Esophagus squamous epithelium (tissue), 4 donors: Measurements from ENCODE around the gene FOXB2.

Experiments used
- CTCF ChIP-seq, 6 experiments: fragments of 450-650 bp in 4 of 6; fragments of 200-600 bp in 2 of 6; sonication (generic) in 2 of 6; IDR thresholded peaks; one replicate each; pipeline ENCODE4 v1.5.1; 2016 to 2019; ENCODE audit warnings: antibody characterized with exemption in 6 of 6, mild to moderate bottlenecking in 4 of 6, moderate library complexity in 4 of 6
- POLR2A ChIP-seq, 4 donors: fragments of 450-650 bp; IDR thresholded peaks; one replicate each; pipeline ENCODE4 v1.6.1; 2017; ENCODE audit warnings: antibody characterized with exemption in 4 of 4, mild to moderate bottlenecking in 4 of 4, moderate library complexity in 3 of 4

- TF ChIP-seq CTCF (IDR thresholded peaks at IDR 0.05) (no peak), POLR2A (IDR thresholded peaks at IDR 0.05) (no peak)
Observed at GRCh38 chr9:76999261-76999660, 20.2 kb upstream of the FOXB2 start.
